ENCODE measurements around the gene TRIM2. TPM values are rescaled to one million over a fixed set of nuclear protein-coding genes. Genes with fewer than 3 reads are reported as not detected.

Gene TRIM2
- total RNA-seq, 1 donor from 2014 or later, result 146 TPM

- DNase-seq (ENCODE audit: low spot score), result no peak
Observed at GRCh38 chr4:153332936-153333335, 128.7 kb downstream of the TRIM2 start.

DNA sequence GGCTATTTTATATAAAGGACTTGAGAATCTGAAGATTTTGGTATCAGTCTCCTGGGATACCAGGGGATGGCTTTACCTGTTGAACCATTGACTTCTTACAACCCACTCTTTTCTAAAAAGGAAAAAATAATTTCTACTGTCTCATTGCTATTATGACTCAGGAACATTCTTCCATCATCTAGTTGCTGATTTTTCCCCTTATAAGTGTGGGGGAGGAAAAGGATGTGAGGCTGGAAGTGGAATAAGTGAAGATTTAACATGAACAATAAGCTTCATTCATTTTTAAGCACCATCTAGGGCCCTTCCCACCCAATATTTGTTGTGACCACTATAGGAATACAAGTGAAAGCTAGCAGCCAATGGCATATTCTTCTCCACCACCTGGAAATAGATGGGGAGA, 129.6 kb downstream of the TRIM2 start:
- DNase-seq (ENCODE audit: low spot score), result no peak

- DNase-seq (ENCODE audit: low spot score), result no peak
Observed at GRCh38 chr4:153335665-153336064, 131.4 kb downstream of the TRIM2 start.

- DNase-seq (ENCODE audit: low spot score), result no peak
Observed at GRCh38 chr4:153337686-153338085, 133.4 kb downstream of the TRIM2 start.

DNA sequence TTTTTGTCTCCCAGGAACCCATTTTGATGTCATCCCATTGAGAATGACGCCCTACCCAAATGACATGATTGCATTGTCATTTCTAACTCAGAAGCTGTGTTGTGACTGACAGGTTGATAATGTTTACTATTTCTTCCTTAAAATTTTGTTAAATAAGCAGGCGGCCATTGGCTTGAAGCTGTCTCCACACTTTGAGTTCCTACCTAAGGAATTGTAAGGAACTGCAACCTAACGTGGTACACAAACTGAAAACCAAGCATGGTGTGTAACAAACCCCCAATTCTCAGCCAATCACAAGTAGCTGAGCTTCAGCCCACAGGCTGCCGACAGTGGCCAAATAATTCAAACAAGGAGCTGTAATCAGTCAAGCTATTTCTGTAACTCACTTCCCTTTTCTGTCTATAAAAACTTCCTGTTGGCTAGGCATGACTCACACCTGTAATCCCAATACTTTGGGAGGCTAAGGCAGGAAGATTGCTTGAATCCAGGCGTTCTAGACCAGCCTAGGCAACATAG, 137.4 kb downstream of the TRIM2 start:
- DNase-seq (ENCODE audit: low spot score), result no peak

DNA sequence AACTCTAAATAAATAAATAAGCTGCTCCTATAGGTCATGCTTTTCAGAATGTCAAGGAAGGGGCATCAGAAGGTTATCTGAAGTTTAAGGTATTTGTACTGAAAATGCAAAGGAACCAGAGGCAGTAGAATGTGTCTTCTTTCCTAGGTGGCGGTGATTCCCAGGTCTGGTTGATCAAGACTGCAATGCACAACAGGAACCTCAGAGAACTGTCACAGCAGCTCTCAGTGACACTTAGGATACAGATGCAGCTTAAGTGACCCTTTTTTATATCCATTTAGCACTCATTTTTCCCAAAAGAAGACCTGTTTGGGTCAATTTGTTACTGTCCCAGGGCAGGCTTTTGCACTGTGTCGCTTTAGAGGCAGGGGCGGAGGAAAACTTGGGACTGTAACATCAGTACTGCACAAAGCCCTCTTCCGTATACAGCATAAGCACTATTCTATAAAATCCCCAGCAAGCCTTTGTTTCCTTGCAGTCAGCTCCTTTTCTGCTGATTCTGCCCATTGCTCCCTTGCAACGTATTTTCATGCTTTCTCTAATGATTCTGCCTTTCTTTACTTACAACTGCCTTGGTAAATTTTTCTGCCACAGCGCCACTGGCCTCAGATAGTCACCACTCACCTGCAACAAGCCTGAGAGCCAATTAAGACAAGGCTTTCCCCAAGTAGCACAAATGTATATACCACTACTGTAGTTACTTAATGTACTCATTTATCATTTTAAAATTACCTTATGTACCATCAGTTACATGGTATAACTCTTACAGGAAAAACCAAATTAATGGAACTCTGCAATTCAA, 138.7 kb downstream of the TRIM2 start:
- DNase-seq (ENCODE audit: low spot score), result no peak

GRCh38 chr4:153344131-153345011, 140.1 kb downstream of the TRIM2 start, which contains the start of gene MND1:
Gene MND1, plus strand, starts transcription at chr4:153344688. Its CDS starts 50 bp downstream, at chr4:153344738.
- DNase-seq (ENCODE audit: low spot score), result peak; percentile 81

DNA sequence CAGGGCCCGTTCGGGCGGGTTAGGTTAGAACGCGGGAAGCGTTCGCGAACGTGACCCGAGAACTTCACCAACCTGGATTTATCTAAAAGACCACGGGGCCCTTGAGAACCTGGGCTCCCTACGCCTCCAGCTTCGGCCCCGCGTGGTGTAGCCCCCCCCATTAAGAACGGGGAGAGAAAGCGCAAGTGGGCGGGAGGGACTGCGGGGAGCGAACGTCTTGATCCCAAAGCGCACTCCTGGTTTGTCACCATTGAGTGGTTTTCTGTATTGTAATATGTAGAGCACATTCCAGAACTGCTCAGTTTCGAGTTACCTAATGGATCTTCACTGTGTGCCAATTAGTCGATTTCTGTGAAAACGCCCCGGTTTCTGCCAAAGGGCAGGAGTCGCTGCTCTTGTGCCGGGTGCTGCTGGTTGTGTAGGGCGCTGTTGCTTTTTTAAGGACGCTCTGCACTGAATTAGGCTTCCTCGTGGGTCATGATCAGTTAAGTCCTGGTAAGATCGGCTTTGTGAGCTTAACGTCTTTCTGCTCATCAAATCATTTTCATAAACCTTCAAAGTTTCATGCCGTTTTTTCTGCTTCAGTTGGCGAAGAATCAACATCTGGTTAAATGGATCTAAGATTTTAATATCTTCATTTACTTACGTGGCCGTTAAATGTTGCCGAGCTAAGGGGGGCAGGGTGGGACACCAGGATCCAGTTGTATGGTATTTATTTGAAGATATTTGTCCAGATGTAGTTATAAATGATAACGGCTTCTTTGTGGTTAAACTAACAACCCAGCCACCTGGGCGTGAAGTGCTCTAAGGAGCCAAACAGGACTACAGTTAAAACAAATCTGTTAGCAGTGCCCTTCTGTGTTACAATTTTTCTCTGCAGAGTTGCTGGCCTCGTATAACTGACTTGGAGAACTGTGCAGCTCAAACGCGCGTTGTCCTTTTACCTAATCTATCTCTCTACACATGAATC, 141.1 kb downstream of the TRIM2 start:
- DNase-seq (ENCODE audit: low spot score), result no peak

- no peak for DNase-seq (ENCODE audit: low spot score)
Observed at GRCh38 chr4:153346031-153346430, 141.8 kb downstream of the TRIM2 start.

DNA sequence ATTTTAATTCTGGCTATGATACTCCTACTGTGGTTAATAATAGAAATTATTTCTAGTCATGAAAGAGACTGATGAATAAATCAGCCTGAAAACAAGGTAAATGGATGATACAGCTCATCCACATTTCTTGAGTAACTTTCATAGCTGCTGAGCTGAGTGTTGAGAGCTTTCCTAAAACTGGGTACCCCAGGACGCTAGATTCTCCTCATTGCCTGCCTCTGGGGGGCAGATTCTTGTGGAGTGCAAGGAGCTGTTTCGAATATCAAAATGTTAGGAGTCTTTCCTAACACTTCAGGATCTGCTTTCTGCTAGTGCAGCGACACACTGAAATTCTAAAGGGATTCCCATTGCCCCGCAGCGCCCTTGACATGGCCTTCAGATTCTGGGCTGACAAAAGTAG, 142.3 kb downstream of the TRIM2 start:
- no peak for DNase-seq (ENCODE audit: low spot score)

DNA sequence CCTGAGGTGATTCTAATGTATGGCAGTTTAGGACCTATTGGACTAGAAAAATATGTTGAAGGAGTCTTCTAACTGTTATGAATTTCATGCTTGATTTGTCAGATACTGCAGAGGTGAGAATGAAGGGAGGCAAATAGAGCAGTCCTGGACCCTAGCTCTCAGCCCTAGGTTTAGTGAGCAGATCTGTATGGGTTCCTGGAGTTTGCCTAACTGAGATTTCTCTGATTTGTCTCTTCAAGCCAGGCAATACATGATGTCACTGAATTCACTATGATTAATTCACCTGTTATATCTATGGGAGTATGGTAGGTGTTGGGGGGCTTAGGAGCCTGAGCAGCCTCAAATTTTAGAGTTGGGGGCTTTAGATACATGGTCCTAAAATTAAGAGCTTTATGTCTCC, 142.9 kb downstream of the TRIM2 start:
- no peak for DNase-seq (ENCODE audit: low spot score)

- no peak for DNase-seq (ENCODE audit: low spot score)
Observed at GRCh38 chr4:153348006-153348405, 143.8 kb downstream of the TRIM2 start.

GRCh38 chr4:153349206-153349805, 145.1 kb downstream of the TRIM2 start:
- DNase-seq (ENCODE audit: low spot score), result no peak

DNA sequence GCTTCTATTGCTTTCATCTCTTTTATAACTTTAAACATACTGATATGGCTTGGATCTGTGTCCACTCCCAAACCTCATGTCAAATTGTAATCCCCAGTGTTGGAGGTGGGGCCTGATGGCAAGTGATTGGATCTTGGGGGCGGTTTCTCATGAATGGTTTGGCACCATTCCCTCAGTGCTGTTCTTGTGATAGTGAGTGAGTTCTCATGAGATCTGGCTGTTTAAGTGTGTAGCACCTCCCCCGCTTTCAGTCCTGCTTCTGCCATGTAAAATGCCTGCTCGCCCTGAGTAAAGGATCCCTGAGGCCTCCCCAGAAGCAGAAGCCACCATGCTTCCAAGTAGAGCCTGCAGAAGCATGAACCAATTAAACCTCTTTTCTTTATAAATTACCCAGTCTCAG, 157.9 kb downstream of the TRIM2 start:
- DNase-seq (ENCODE audit: low spot score), result no peak

- no peak for DNase-seq (ENCODE audit: low spot score)
Observed at GRCh38 chr4:153364061-153364460, 159.8 kb downstream of the TRIM2 start.

DNA sequence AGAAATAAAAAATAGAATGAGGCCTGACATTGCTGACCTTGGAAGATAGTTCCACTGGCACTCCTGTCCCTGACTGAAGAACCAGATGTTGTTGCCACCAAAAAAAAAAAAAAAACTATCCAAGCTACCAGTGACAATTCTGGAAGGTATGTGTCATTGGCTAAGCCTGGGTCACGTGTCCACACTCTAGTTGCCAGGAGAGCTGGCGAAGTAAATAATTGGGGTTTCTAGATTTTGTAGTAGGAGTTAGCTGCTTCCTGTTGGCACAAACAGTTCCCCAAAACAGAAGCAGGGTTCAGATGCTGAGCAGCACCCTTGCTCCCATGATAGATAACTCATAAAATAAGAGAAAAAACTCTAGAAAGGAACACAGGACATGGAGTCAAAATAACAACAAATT, 160.8 kb downstream of the TRIM2 start:
- no peak for DNase-seq (ENCODE audit: low spot score)

GRCh38 chr4:153366486-153366885, 162.2 kb downstream of the TRIM2 start:
- no peak for DNase-seq (ENCODE audit: low spot score)

DNA sequence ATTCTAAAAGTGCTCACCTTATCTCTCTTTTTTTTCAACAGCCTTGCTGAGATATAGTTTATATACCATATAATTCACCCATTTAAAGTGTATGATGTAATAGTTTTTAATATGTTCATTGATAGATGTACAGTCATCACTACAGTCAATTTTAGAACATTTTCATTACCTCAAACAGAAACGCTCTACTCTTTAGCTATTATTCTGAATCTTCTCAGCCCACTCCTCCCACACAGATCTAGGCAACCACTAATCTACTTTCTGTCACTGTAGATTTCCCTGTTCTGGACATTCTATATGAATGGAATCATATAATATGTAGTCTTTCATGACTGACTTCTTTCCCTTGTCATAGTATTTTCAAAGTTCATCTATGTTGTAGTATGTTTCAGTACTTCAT, 162.8 kb downstream of the TRIM2 start:
- DNase-seq (ENCODE audit: low spot score), result no peak

- no peak for DNase-seq (ENCODE audit: low spot score)
Observed at GRCh38 chr4:153369021-153369420, 164.8 kb downstream of the TRIM2 start.

GRCh38 chr4:153371701-153372234, 167.5 kb downstream of the TRIM2 start:
- DNase-seq (ENCODE audit: low spot score), result no peak

Data from mucosa of gallbladder (tissue), 1 donor.